ENCODE data around the gene ALPK3.

The ALPK3 gene

GRCh38 chr15:84816694-84817465 is at the start of gene ALPK3:
ALPK3 (plus strand) TSS chr15:84817356; CDS start chr15:84817453, 97 bp downstream.
- no peak for DNase-seq (ENCODE audit: extremely low spot score)
- ChIA-PET POLR2A (no interaction called here), CTCF (no interaction called here)
- no peak for TF ChIP-seq FOXA1 (IDR thresholded peaks at IDR 0.05)
- TF ChIP-seq L3MBTL2 (conservative IDR thresholded peaks at IDR 0.05): no peak
- no peak for TF ChIP-seq ZNF384 (IDR thresholded peaks at IDR 0.05)
- no peak for TF ChIP-seq TARDBP (IDR thresholded peaks at IDR 0.05)
- no peak for TF ChIP-seq SUZ12 (IDR thresholded peaks at IDR 0.05)
- TF ChIP-seq FOXK2 (IDR thresholded peaks at IDR 0.05): no peak
- no peak for TF ChIP-seq NFRKB (IDR thresholded peaks at IDR 0.05)
- TF ChIP-seq BHLHE40 (IDR thresholded peaks at IDR 0.05; ENCODE audit: borderline replicate concordance): no peak
- TF ChIP-seq, protein P1, sequence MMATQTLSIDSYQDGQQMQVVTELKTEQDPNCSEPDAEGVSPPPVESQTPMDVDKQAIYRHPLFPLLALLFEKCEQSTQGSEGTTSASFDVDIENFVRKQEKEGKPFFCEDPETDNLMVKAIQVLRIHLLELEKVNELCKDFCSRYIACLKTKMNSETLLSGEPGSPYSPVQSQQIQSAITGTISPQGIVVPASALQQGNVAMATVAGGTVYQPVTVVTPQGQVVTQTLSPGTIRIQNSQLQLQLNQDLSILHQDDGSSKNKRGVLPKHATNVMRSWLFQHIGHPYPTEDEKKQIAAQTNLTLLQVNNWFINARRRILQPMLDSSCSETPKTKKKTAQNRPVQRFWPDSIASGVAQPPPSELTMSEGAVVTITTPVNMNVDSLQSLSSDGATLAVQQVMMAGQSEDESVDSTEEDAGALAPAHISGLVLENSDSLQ (IDR thresholded peaks at IDR 0.05): no peak
- TF ChIP-seq ELF4 (IDR thresholded peaks at IDR 0.05): no peak
- TF ChIP-seq LEF1 (IDR thresholded peaks at IDR 0.05; ENCODE audit: borderline replicate concordance): no peak
- TF ChIP-seq SP1 (IDR thresholded peaks at IDR 0.05): no peak
- TF ChIP-seq ARNT (IDR thresholded peaks at IDR 0.05): no peak
- no peak for TF ChIP-seq HDGF (IDR thresholded peaks at IDR 0.05; ENCODE audit: borderline replicate concordance)
- TF ChIP-seq FOXM1 (IDR thresholded peaks at IDR 0.05; ENCODE audit: borderline replicate concordance): no peak
- TF ChIP-seq CTBP1 (IDR thresholded peaks at IDR 0.05; ENCODE audit: borderline replicate concordance): no peak

GRCh38 chr15:84772031-84772430 is 45.1 kb upstream of the ALPK3 start:
- TF ChIP-seq SP1 (IDR thresholded peaks at IDR 0.05) (no peak), HDGF (IDR thresholded peaks at IDR 0.05; ENCODE audit: borderline replicate concordance) (no peak), NFRKB (IDR thresholded peaks at IDR 0.05) (no peak), ZNF384 (IDR thresholded peaks at IDR 0.05) (no peak), LEF1 (IDR thresholded peaks at IDR 0.05; ENCODE audit: borderline replicate concordance) (no peak), BHLHE40 (IDR thresholded peaks at IDR 0.05; ENCODE audit: borderline replicate concordance) (no peak), L3MBTL2 (conservative IDR thresholded peaks at IDR 0.05) (no peak), FOXM1 (IDR thresholded peaks at IDR 0.05; ENCODE audit: borderline replicate concordance) (no peak), FOXA1 (IDR thresholded peaks at IDR 0.05) (no peak)
- TF ChIP-seq, protein P1 (IDR thresholded peaks at IDR 0.05): no peak
- CTCF ChIA-PET: no interaction called here
- POLR2A ChIA-PET: no interaction called here
- no peak for DNase-seq (ENCODE audit: extremely low spot score)

- CTCF ChIA-PET: no interaction called here
These were observed 44.7 kb upstream of the ALPK3 start for GRCh38 chr15:84772467-84772866.

GRCh38 chr15:84773716-84774115 is 43.4 kb upstream of the ALPK3 start:
- POLR2A ChIA-PET: no interaction called here
- no peak for TF ChIP-seq FOXK2 (IDR thresholded peaks at IDR 0.05)
- TF ChIP-seq HDGF (IDR thresholded peaks at IDR 0.05; ENCODE audit: borderline replicate concordance): no peak
- TF ChIP-seq SP1 (IDR thresholded peaks at IDR 0.05): no peak
- TF ChIP-seq LEF1 (IDR thresholded peaks at IDR 0.05; ENCODE audit: borderline replicate concordance): no peak
- no peak for TF ChIP-seq TARDBP (IDR thresholded peaks at IDR 0.05)
- no peak for TF ChIP-seq BHLHE40 (IDR thresholded peaks at IDR 0.05; ENCODE audit: borderline replicate concordance)
- TF ChIP-seq, protein P1 (IDR thresholded peaks at IDR 0.05): no peak
- no peak for TF ChIP-seq ELF4 (IDR thresholded peaks at IDR 0.05)

More at GRCh38 chr15:84772467-84772866, 44.7 kb upstream of the ALPK3 start:
- no peak for DNase-seq (ENCODE audit: extremely low spot score)
- POLR2A ChIA-PET: no interaction called here
- TF ChIP-seq SUZ12 (IDR thresholded peaks at IDR 0.05) (no peak), TARDBP (IDR thresholded peaks at IDR 0.05) (no peak), FOXK2 (IDR thresholded peaks at IDR 0.05) (no peak)

DNA sequence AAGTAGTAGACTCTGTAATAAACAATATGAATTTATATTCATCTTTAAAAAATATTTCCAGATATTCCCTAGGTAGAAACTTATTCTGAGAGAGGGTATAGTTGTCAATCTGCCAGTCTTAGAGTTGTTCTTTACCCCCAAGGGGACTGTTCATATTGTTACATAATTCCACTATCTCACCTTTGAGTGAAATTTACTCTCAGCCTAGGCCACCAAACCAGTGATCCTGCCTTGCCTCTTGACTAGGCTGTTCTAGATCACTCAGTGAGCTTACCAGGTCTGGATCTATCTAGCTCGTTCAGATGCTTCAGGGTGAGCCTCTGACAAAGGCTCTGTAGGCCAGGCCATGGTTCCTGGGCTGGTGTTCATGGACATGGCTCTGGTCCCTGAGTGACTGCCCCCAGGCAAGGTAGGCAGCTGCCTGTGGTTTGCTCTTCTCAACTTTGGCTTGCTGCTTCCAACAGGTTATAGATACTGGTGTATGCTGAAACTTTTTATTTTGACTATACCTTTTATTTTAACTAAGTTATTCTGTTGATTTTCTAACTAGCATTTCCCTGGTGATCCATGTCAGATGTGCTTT is 41.2 kb upstream of the ALPK3 start:
- TF ChIP-seq NFRKB (IDR thresholded peaks at IDR 0.05) (no peak), BHLHE40 (IDR thresholded peaks at IDR 0.05; ENCODE audit: borderline replicate concordance) (no peak), TARDBP (IDR thresholded peaks at IDR 0.05) (no peak), L3MBTL2 (conservative IDR thresholded peaks at IDR 0.05) (no peak), SUZ12 (IDR thresholded peaks at IDR 0.05) (no peak), FOXA1 (IDR thresholded peaks at IDR 0.05) (no peak), CTBP1 (IDR thresholded peaks at IDR 0.05; ENCODE audit: borderline replicate concordance) (no peak), HDGF (IDR thresholded peaks at IDR 0.05; ENCODE audit: borderline replicate concordance) (no peak), FOXK2 (IDR thresholded peaks at IDR 0.05) (no peak), SP1 (IDR thresholded peaks at IDR 0.05) (no peak), ZNF384 (IDR thresholded peaks at IDR 0.05) (no peak), FOXM1 (IDR thresholded peaks at IDR 0.05; ENCODE audit: borderline replicate concordance) (no peak)
- TF ChIP-seq, protein P1 (IDR thresholded peaks at IDR 0.05): no peak
- POLR2A ChIA-PET: no interaction called here
- CTCF ChIA-PET: interaction anchor here (0.6 to 0.7 kb wide), 2 partner anchors 75 to 155 kb away, joined by 3 to 5 read pairs; no protein-coding TSS in a partner anchor
- no peak for DNase-seq (ENCODE audit: extremely low spot score)

More at GRCh38 chr15:84773716-84774115, 43.4 kb upstream of the ALPK3 start:
- no peak for DNase-seq (ENCODE audit: extremely low spot score)
- CTCF ChIA-PET: interaction anchor here (0.6 kb wide), 1 partner anchor 100 kb away, joined by 3 read pairs; no protein-coding TSS in a partner anchor
